Osteoblast (primary cell): ENCODE data around the gene RNF130. TPM values are rescaled to one million over a fixed set of nuclear protein-coding genes. Genes with fewer than 3 reads are reported as not detected.

Experiments used
- DNase-seq: peaks from one replicate; pipeline ENCODE4 v3.0.0; 2011; ENCODE audit warnings: low spot score, mixed read lengths; ENCODE audit not compliant: insufficient read length; ENCODE audit errors: missing footprints
- H2AFZ ChIP-seq: 2 replicates; pipeline ENCODE4 v1.6.0; 2011; ENCODE audit warnings: mild to moderate bottlenecking, low read length
- H3K27ac ChIP-seq: 2 replicates; pipeline ENCODE4 v1.5.1; 2011; ENCODE audit warnings: mild to moderate bottlenecking, low read depth, low read length, moderate library complexity
- H3K27me3 ChIP-seq: 2 replicates; pipeline ENCODE4 v1.6.0; 2012; ENCODE audit warnings: mild to moderate bottlenecking, control low read depth, inconsistent platforms, low read length, moderate library complexity; ENCODE audit not compliant: insufficient read depth
- H3K36me3 ChIP-seq: 2 replicates; pipeline ENCODE4 v1.5.1; 2011; ENCODE audit warnings: mild to moderate bottlenecking, low read length, control low read depth, moderate library complexity; ENCODE audit not compliant: insufficient read depth
- H3K4me1 ChIP-seq: 2 replicates; pipeline ENCODE4 v1.5.1; 2011; ENCODE audit warnings: mild to moderate bottlenecking, low read length, control low read depth, moderate library complexity; ENCODE audit not compliant: insufficient read depth
- H3K4me2 ChIP-seq: 2 replicates; pipeline ENCODE4 v1.6.0; 2011; ENCODE audit warnings: mild to moderate bottlenecking, low read length; ENCODE audit not compliant: insufficient read depth
- H3K4me3 ChIP-seq: fragments of 200-600 bp; sonication (generic); 3 replicates; pipeline ENCODE4 v1.5.1; 2012; ENCODE audit warnings: mild to moderate bottlenecking, low read length, inconsistent platforms; ENCODE audit not compliant: insufficient read depth
- H3K79me2 ChIP-seq: 2 replicates; pipeline ENCODE4 v1.6.0; 2012; ENCODE audit warnings: mild to moderate bottlenecking, low read length, control low read depth, inconsistent platforms; ENCODE audit not compliant: insufficient read depth
- H3K9me3 ChIP-seq: 2 replicates; pipeline ENCODE4 v1.5.1; 2011; ENCODE audit warnings: low read depth, low read length, control low read depth
- H4K20me1 ChIP-seq: 2 replicates; pipeline ENCODE4 v1.6.0; 2012; ENCODE audit warnings: mild to moderate bottlenecking, low read length, control low read depth; ENCODE audit not compliant: insufficient read depth
- total RNA-seq: library from RNA; depleted of rRNA; stranded (reverse); fragments of >200 nt; gene quantifications from 2 replicates; pipeline ENCODE4 v1.2.3, GENCODE V29; 2012
- TF ChIP-seq, protein P1 (sequence below): IDR thresholded peaks from 2 replicates; pipeline ENCODE4 v1.5.1; 2011; ENCODE audit warnings: mild to moderate bottlenecking, low read depth, low read length, moderate library complexity; ENCODE audit errors: extremely low read depth

RNF130 gene
- total RNA-seq, 1 donor = 28.6 TPM

DNA sequence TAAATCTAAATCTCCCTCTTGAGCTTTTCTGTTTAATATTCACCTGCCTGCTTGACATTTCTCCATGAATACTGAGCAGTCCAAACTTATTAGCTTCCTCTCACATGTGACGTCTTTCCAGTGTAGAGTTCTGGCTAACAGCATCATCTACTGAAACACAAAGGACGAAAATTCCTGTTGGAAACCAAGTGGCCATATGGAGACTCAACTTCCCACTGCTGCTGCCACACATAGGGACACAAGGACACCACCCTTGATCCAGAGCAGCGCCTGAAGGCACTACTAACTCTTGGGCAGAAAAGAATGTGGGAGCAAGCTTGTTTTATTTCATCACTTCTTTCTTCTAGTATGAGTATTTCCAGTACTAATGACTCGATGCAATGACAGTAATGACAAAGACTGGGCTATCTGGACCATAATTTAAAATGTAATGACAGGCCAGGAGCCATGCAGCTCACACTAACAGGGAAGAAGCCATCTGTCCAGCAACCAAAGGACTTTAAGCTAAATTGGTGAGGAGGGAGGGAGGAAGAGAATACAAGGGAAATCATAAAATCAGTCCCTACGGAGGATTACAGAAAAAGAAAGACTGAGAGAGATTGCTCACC is 19.2 kb downstream of the RNF130 start:
- peaks cover 3% of the 10 kb centered on the region for H4K20me1 ChIP-seq
- no peak for DNase-seq
- H3K36me3 ChIP-seq = no peaks in the 10 kb centered on the region
- H3K79me2 ChIP-seq = peaks cover 14% of the 10 kb centered on the region
- TF ChIP-seq, protein P1, sequence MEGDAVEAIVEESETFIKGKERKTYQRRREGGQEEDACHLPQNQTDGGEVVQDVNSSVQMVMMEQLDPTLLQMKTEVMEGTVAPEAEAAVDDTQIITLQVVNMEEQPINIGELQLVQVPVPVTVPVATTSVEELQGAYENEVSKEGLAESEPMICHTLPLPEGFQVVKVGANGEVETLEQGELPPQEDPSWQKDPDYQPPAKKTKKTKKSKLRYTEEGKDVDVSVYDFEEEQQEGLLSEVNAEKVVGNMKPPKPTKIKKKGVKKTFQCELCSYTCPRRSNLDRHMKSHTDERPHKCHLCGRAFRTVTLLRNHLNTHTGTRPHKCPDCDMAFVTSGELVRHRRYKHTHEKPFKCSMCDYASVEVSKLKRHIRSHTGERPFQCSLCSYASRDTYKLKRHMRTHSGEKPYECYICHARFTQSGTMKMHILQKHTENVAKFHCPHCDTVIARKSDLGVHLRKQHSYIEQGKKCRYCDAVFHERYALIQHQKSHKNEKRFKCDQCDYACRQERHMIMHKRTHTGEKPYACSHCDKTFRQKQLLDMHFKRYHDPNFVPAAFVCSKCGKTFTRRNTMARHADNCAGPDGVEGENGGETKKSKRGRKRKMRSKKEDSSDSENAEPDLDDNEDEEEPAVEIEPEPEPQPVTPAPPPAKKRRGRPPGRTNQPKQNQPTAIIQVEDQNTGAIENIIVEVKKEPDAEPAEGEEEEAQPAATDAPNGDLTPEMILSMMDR = no peak
- H2AFZ ChIP-seq = no peak overlapping the region
- no peak overlapping the region for H3K4me3 ChIP-seq
- H3K9me3 ChIP-seq = no peaks in the 10 kb centered on the region
- H3K4me1 ChIP-seq = peaks cover 11% of the 10 kb centered on the region
- H3K27me3 ChIP-seq = no peaks in the 10 kb centered on the region
- no peak overlapping the region for H3K4me2 ChIP-seq
- no peak overlapping the region for H3K27ac ChIP-seq

DNA sequence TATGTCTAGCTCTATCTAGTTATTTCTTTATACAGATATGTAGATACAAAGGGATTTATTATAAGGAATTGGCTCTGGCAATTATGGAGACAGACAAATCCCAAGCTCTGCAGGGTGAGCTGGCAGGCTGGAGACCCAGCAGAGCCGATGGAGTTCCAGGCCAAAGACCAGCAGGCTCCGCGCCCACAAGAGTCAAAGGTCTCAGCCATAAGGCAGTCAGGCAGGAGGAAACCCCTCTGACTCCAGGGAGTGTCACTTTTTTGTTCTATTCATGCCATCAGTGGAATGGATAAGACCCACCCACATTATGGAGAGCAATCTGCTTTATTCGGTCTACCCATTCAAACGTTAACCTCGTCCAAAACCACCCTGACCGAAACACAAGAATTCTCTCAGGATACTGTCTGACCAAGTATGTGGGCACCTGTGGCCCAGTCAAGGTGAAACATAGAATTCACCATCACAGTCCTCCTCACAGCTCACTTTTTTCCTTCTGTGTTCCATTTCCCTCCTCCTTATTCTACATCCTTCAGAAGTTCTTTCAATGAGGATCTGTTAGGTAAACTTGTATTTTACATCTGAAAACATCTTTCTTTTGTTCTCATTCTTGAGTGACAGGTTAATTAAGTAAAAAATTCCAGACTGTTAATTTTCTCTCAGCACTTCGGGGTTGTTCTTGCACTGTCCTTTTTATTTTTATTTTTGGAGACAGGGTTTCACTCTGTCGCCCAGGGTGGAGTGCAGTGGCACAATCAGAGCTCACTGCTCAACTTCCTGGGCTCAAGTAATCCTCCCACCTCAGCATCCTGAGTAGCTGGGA is 21.2 kb downstream of the RNF130 start:
- Histone ChIP-seq H3K27me3 (no peaks in the 10 kb centered on the region), H3K4me1 (no peaks in the 10 kb centered on the region), H3K4me3 (no peak overlapping the region), H3K9me3 (no peaks in the 10 kb centered on the region), H3K27ac (no peak overlapping the region), H3K36me3 (no peaks in the 10 kb centered on the region), H4K20me1 (peaks cover 3% of the 10 kb centered on the region), H3K79me2 (peaks cover 12% of the 10 kb centered on the region), H2AFZ (no peak overlapping the region), H3K4me2 (no peak overlapping the region)
- DNase-seq = no peak
- TF ChIP-seq, protein P1 = no peak

DNA sequence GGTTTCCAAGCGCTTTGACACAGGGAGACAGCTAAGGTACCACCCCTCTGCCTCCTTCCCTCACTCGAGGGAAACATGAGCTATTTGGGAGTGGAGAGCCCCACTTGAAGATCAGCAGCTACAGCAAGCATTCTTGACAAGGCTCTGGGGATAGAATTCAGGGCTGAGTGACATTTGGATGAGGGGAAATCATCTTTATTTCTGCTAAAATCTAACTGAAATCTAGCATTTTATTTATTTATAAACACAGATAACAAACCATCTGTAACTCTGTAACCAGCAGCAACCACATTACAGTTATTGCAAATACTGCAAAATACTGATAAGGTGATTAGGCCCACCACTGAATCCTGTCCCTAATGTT is 22.4 kb downstream of the RNF130 start:
- Histone ChIP-seq H3K9me3 (no peaks in the 10 kb centered on the region), H3K36me3 (no peaks in the 10 kb centered on the region), H3K79me2 (peaks cover 8% of the 10 kb centered on the region), H3K27ac (no peak overlapping the region), H4K20me1 (peaks cover 3% of the 10 kb centered on the region), H3K4me1 (no peaks in the 10 kb centered on the region), H3K27me3 (no peaks in the 10 kb centered on the region), H3K4me2 (no peak overlapping the region), H2AFZ (no peak overlapping the region), H3K4me3 (no peak overlapping the region)
- no peak for DNase-seq
- TF ChIP-seq, protein P1 = no peak

DNA sequence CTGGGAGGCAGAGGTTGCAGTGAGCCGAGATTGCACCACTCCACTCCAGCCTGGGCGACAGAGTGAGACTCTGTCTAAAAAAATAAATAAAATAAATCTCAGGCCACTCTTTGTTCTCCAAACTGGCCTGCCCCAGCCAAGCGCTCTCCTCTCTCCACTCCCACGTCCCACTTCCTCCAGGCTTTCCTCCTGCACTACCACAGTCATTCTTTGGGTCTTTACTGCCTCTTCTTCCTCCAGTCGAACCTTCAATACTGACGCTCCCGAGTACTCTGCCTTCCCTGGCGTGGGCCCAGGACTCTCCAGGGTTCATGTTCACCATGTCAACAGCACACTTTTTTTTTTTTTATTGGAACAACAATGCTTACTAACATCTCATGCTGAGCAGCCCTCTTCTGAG is 23.9 kb downstream of the RNF130 start:
- no peak overlapping the region for H3K4me3 ChIP-seq
- H3K4me1 ChIP-seq = no peaks in the 10 kb centered on the region
- no peaks in the 10 kb centered on the region for H4K20me1 ChIP-seq
- no peaks in the 10 kb centered on the region for H3K36me3 ChIP-seq
- H3K27me3 ChIP-seq = no peaks in the 10 kb centered on the region
- H3K9me3 ChIP-seq = no peaks in the 10 kb centered on the region
- H3K79me2 ChIP-seq = peaks cover 5% of the 10 kb centered on the region
- H3K4me2 ChIP-seq = no peak overlapping the region
- TF ChIP-seq, protein P1 = no peak
- H2AFZ ChIP-seq = no peak overlapping the region
- H3K27ac ChIP-seq = no peak overlapping the region
- no peak for DNase-seq
